Breast epithelium (tissue), 4 donors: ENCODE data around the gene IMMP2L. TPM values are rescaled to one million over a fixed set of nuclear protein-coding genes. Genes with fewer than 3 reads are reported as not detected.

Source experiments
- DNase-seq, 2 donors: peaks; one replicate each; pipeline ENCODE4 v3.0.0-alpha.2; 2019; ENCODE audit warnings: low spot score in 2 of 2
- H3K27ac ChIP-seq, 2 donors: fragments of 200-600 bp; sonication (generic) in 1 of 2; one replicate each; pipeline ENCODE4 v1.5.1; 2016 to 2019; ENCODE audit warnings: mild to moderate bottlenecking in 1 of 2
- H3K27me3 ChIP-seq, 2 donors: fragments of 200-600 bp; sonication (generic) in 1 of 2; one replicate each; pipeline versions ENCODE4 v1.5.1 to v1.6.0; 2017 to 2019; ENCODE audit warnings: control low read depth in 1 of 2, mild to moderate bottlenecking in 1 of 2
- H3K36me3 ChIP-seq: fragments of 200-600 bp; one replicate; pipeline ENCODE4 v1.5.1; 2019
- H3K4me1 ChIP-seq, 2 donors: fragments of 200-600 bp; sonication (generic); one replicate each; pipeline ENCODE4 v1.5.1; 2016 to 2019; ENCODE audit warnings: control low read depth in 1 of 2
- H3K4me3 ChIP-seq, 3 donors: fragments of 200-600 bp; sonication (generic); 1 replicate in 2 of 3; 2 replicates in 1 of 3; pipeline ENCODE4 v1.5.1; 2016 to 2019; ENCODE audit warnings: mild to moderate bottlenecking in 3 of 3, moderate library complexity in 2 of 3
- H3K9me3 ChIP-seq, 2 donors: fragments of 200-600 bp; sonication (generic) in 1 of 2; one replicate each; pipeline ENCODE4 v1.5.1; 2016 to 2019; ENCODE audit warnings: control low read depth in 1 of 2
- POLR2A ChIP-seq: fragments of 450-650 bp; IDR thresholded peaks from one replicate; pipeline ENCODE4 v1.6.1; 2016; ENCODE audit warnings: antibody characterized with exemption, mild to moderate bottlenecking, moderate library complexity
- POLR2AphosphoS5 ChIP-seq, 3 donors: sonication (generic); formaldehyde crosslinking; IDR thresholded peaks; one replicate each; pipeline ENCODE4 v1.6.1; 2017; ENCODE audit warnings: antibody characterized with exemption in 3 of 3
- intact Hi-C: fragments of 100-400 bp; cut with DNase I; formaldehyde crosslinking; loops from one replicate; pipeline ENCODE4 v1.15.1; 2023; ENCODE audit warnings: low total_unique reads
- total RNA-seq, 3 donors: library from RNA; depleted of rRNA; stranded (reverse); fragments of >200 nt; gene quantifications; one replicate each; pipeline ENCODE4 v1.1.0, GENCODE V29; 2016
- TF ChIP-seq, protein P1 (sequence below), 3 donors: fragments of 450-650 bp; IDR thresholded peaks; one replicate each; pipeline ENCODE4 v1.5.1; 2016 to 2017; ENCODE audit warnings: antibody characterized with exemption in 3 of 3, mild to moderate bottlenecking in 3 of 3, moderate library complexity in 3 of 3

Gene IMMP2L
- total RNA-seq, 3 donors from 2014 or later = 19.8 to 39.7 (median 30.8) TPM

GRCh38 chr7:111018960-111019736, 543.1 kb downstream of the IMMP2L start:
- H3K4me1 ChIP-seq = no peaks in the 10 kb centered on the region
- H3K36me3 ChIP-seq = no peaks in the 10 kb centered on the region
- intact Hi-C loops = no loop called here
- H3K4me3 ChIP-seq = no peak overlapping the region
- DNase-seq = no peak
- no peaks in the 10 kb centered on the region for H3K27me3 ChIP-seq
- no peak for TF ChIP-seq POLR2A
- TF ChIP-seq, protein P1, sequence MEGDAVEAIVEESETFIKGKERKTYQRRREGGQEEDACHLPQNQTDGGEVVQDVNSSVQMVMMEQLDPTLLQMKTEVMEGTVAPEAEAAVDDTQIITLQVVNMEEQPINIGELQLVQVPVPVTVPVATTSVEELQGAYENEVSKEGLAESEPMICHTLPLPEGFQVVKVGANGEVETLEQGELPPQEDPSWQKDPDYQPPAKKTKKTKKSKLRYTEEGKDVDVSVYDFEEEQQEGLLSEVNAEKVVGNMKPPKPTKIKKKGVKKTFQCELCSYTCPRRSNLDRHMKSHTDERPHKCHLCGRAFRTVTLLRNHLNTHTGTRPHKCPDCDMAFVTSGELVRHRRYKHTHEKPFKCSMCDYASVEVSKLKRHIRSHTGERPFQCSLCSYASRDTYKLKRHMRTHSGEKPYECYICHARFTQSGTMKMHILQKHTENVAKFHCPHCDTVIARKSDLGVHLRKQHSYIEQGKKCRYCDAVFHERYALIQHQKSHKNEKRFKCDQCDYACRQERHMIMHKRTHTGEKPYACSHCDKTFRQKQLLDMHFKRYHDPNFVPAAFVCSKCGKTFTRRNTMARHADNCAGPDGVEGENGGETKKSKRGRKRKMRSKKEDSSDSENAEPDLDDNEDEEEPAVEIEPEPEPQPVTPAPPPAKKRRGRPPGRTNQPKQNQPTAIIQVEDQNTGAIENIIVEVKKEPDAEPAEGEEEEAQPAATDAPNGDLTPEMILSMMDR (IDR thresholded peaks at IDR 0.05) = no peak
- TF ChIP-seq POLR2AphosphoS5 (IDR thresholded peaks at IDR 0.05) = no peak
- no peaks in the 10 kb centered on the region for H3K9me3 ChIP-seq
- H3K27ac ChIP-seq = no peak overlapping the region

GRCh38 chr7:111018447-111018846, 543.8 kb downstream of the IMMP2L start:
- Histone ChIP-seq H3K4me1 (no peaks in the 10 kb centered on the region), H3K27ac (no peak overlapping the region), H3K36me3 (no peaks in the 10 kb centered on the region), H3K27me3 (no peaks in the 10 kb centered on the region), H3K4me3 (no peak overlapping the region), H3K9me3 (no peaks in the 10 kb centered on the region)
- TF ChIP-seq, protein P1 (IDR thresholded peaks at IDR 0.05) = no peak
- TF ChIP-seq POLR2AphosphoS5 (IDR thresholded peaks at IDR 0.05) (no peak), POLR2A (no peak)
- intact Hi-C loops = no loop called here
- no peak for DNase-seq

GRCh38 chr7:111014079-111014478, 548.2 kb downstream of the IMMP2L start:
- H3K9me3 ChIP-seq = no peaks in the 10 kb centered on the region
- TF ChIP-seq, protein P1 (IDR thresholded peaks at IDR 0.05) = no peak
- no peak for TF ChIP-seq POLR2AphosphoS5 (IDR thresholded peaks at IDR 0.05)
- no peak for TF ChIP-seq POLR2A
- H3K4me1 ChIP-seq = no peaks in the 10 kb centered on the region
- H3K4me3 ChIP-seq = no peak overlapping the region
- intact Hi-C loops = loop anchor here (5.0 kb wide), 1 partner anchor 1182 kb away; no protein-coding TSS in a partner anchor
- no peaks in the 10 kb centered on the region for H3K27me3 ChIP-seq
- DNase-seq = no peak
- H3K36me3 ChIP-seq = no peaks in the 10 kb centered on the region
- no peak overlapping the region for H3K27ac ChIP-seq

GRCh38 chr7:111012799-111013675, 549.3 kb downstream of the IMMP2L start:
- DNase-seq = no peak
- Histone ChIP-seq H3K4me3 (no peak overlapping the region), H3K27me3 (no peaks in the 10 kb centered on the region), H3K27ac (no peak overlapping the region), H3K9me3 (no peaks in the 10 kb centered on the region), H3K4me1 (no peaks in the 10 kb centered on the region), H3K36me3 (no peaks in the 10 kb centered on the region)
- TF ChIP-seq POLR2AphosphoS5 (IDR thresholded peaks at IDR 0.05) = no peak
- TF ChIP-seq POLR2A = no peak
- TF ChIP-seq, protein P1 (IDR thresholded peaks at IDR 0.05) = no peak
- intact Hi-C loops = loop anchor here (5.0 kb wide), 1 partner anchor 1181 kb away; no protein-coding TSS in a partner anchor
